ENCODE data around the gene FGF1. TPM values are rescaled to one million over a fixed set of nuclear protein-coding genes. Genes with fewer than 3 reads are reported as not detected.

Gene FGF1
- total RNA-seq (ENCODE audit: low replicate concordance), result 0.12 and 2.7 TPM in 2 replicates
- long read RNA-seq, partial matches to known transcripts, result 0 of 5 reads
- long read RNA-seq, other reads (novel, unspliced or antisense), result 4 of 5 reads

- Mint-ChIP-seq H3K9me3 (peaks cover 4% of the 10 kb centered on the region), H3K27ac (peak within 1 kb of the TSS; percentile 31), H3K4me1 (ENCODE audit: unreplicated experiment) (peaks cover 25% of the 10 kb centered on the region), H3K27me3 (peaks cover 5% of the 10 kb centered on the region), H3K36me3 (no peaks in the 10 kb centered on the region), H3K4me3 (peak within 1 kb of the TSS; percentile 31)
- DNase-seq (ENCODE audit: extremely low spot score, unreplicated experiment), result peak; percentile 27
- TF ChIP-seq CTCF (conservative IDR thresholded peaks at IDR 0.05), result no peak
These were observed at the start of gene FGF1 for GRCh38 chr5:142685418-142686209. Gene FGF1 (minus strand): TSS chr5:142686090. CDS start chr5:142614127, 71,963 bp downstream.

GRCh38 chr5:142727735-142728047 lies 41.8 kb upstream of the FGF1 start:
- H3K9me3 Mint-ChIP-seq, result no peaks in the 10 kb centered on the region

GRCh38 chr5:142726188-142726731 lies 40.4 kb upstream of the FGF1 start:
- Mint-ChIP-seq H3K36me3 (no peaks in the 10 kb centered on the region), H3K27me3 (no peaks in the 10 kb centered on the region), H3K9me3 (no peaks in the 10 kb centered on the region), H3K27ac (no peak overlapping the region), H3K4me1 (ENCODE audit: unreplicated experiment) (peaks cover 3% of the 10 kb centered on the region), H3K4me3 (no peak overlapping the region)
- TF ChIP-seq CTCF (conservative IDR thresholded peaks at IDR 0.05), result no peak
- DNase-seq (ENCODE audit: extremely low spot score, unreplicated experiment), result no peak

More at GRCh38 chr5:142727735-142728047, 41.8 kb upstream of the FGF1 start:
- no peaks in the 10 kb centered on the region for H3K36me3 Mint-ChIP-seq
- no peak overlapping the region for H3K4me3 Mint-ChIP-seq
- no peak for DNase-seq (ENCODE audit: extremely low spot score, unreplicated experiment)
- no peak for TF ChIP-seq CTCF (conservative IDR thresholded peaks at IDR 0.05)
- peaks cover 3% of the 10 kb centered on the region for H3K4me1 Mint-ChIP-seq (ENCODE audit: unreplicated experiment)
- peaks cover 2% of the 10 kb centered on the region for H3K27me3 Mint-ChIP-seq
- no peak overlapping the region for H3K27ac Mint-ChIP-seq

GRCh38 chr5:142725231-142726187 lies 39.6 kb upstream of the FGF1 start:
- DNase-seq (ENCODE audit: extremely low spot score, unreplicated experiment), result no peak
- Mint-ChIP-seq H3K27me3 (no peaks in the 10 kb centered on the region), H3K4me1 (ENCODE audit: unreplicated experiment) (peaks cover 5% of the 10 kb centered on the region), H3K36me3 (no peaks in the 10 kb centered on the region), H3K9me3 (no peaks in the 10 kb centered on the region), H3K27ac (no peak overlapping the region), H3K4me3 (no peak overlapping the region)
- no peak for TF ChIP-seq CTCF (conservative IDR thresholded peaks at IDR 0.05)

GRCh38 chr5:142724821-142725220 lies 38.9 kb upstream of the FGF1 start:
- peaks cover 11% of the 10 kb centered on the region for H3K4me1 Mint-ChIP-seq (ENCODE audit: unreplicated experiment)
- DNase-seq (ENCODE audit: extremely low spot score, unreplicated experiment), result no peak
- H3K9me3 Mint-ChIP-seq, result no peaks in the 10 kb centered on the region
- H3K36me3 Mint-ChIP-seq, result no peaks in the 10 kb centered on the region
- H3K27ac Mint-ChIP-seq, result no peak overlapping the region
- no peak overlapping the region for H3K4me3 Mint-ChIP-seq
- no peak for TF ChIP-seq CTCF (conservative IDR thresholded peaks at IDR 0.05)
- no peaks in the 10 kb centered on the region for H3K27me3 Mint-ChIP-seq

Data from type B pancreatic cell (in vitro differentiated cells).